Stimulated activated CD8-positive, alpha-beta memory T cell treated with anti-CD3 and anti-CD28 coated beads, Interleukin-15, amount 100 ng/mL, for 24 hours (primary cell): ENCODE data around the gene SLC38A8.

Experiments used
- DNase-seq: peaks from one replicate; pipeline ENCODE4 v3.0.0-alpha.2; 2020; ENCODE audit warnings: low read depth

SLC38A8 gene

DNA sequence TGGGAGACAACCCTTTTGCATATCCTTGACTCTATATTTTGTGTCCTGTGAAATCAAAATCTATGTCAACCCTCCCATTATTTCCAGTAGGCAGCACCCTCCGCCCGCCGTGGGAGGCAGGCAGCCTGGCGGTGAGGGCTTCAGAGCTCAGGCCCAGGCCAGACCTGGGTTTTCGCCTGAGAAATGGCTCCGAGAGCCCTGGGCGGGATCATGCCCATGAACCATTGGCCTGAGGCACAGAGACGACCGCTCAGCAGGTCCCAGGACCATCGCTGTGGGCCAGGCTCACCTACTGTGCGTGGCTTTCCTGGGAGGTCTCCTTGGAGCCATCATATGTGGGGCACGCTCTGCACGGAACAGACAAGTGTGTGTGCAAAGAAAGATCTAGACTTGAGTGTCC is 6.3 kb upstream of the SLC38A8 start:
- DNase-seq: no peak

DNA sequence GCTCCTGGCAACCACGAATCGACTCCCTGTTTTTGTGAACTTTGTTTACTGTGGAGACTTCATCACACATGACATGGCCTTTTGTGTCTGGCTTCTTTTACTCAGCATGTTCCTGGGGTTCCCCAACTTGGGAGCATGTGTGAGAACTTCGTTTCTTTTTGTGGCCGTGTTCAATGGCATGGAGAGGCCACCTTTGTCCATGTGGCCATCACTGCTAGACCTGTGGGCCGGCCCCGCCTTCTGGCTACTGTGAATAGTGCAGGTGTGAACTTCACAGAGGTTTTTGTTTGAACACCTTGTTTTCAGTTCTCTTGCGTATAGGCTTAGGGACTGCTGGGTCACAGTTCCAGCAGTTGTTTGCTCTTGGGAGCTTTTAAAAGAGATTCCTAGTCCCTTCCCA is 5.7 kb upstream of the SLC38A8 start:
- no peak for DNase-seq

DNA sequence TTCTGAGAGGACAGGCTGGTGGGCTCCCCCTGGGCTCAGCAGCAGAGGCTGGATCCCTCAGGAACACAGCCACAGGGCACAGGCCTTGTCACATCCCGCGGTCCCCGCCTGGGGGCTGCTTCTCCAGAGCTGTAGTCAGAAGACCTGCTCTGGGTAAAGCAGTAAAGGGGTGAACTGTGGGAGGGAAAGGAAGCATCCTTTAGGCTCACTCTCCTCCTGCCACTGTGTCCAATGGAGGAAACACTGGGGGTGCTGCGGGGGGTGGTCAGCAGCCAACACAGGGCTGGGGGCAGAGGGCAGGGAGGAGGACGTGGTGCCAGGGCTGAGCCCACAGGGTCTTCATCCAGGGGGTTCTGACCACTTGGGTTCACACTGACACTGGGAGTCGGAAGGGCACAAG is 5.0 kb upstream of the SLC38A8 start:
- no peak for DNase-seq

- no peak for DNase-seq
These were observed 4.6 kb upstream of the SLC38A8 start for GRCh38 chr16:84047206-84047605.

DNA sequence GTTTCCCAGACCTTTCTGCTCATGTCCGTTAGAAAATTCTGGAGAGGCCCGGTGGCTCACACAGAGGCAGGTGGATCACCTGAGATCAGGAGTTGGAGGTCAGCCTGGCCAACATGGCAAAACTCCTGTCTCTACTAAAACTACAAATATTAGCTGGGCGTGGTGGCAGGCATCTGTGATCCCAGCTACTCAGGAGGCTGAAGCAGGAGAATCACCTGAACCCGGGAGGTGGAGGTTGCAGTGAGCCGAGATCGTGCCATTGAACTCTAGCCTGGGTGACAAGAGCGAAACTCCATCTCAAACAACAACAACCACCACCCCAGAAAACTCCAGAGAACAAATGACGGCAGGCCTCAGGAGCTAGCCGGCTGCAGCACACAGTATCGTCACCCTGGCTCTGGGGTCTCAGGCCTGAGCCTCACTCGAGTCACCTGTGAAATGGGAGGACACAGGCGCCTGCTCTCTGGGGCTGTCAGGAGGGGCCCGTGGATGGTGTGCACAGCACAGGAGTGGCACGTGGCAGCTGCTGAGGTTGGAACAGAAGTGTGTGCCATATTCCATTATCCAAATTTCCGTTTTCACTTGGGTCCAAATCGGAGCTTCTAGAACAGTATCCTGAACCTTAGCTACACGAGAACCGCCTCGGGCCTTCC is 3.3 kb upstream of the SLC38A8 start:
- DNase-seq: no peak

GRCh38 chr16:84045001-84045817 is 2.6 kb upstream of the SLC38A8 start:
- DNase-seq: no peak

DNA sequence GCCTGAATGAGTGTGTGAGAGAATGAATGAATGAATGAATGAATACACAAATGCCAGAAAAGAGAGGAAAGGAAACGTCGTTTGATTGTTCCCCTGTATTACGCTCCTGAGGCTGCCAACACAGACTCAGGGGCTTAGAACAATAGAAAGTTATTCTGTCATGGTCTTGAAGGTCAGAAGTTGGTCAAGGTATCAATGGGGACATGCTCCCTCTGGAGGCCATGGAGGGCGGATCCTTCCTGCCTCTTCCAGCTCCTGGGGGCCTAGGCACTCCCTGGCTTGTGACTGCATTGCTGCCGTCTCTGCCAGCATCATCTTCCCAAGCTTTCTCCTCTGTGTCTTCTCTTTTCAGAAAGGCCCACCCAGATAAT is 1.5 kb upstream of the SLC38A8 start:
- no peak for DNase-seq

GRCh38 chr16:84043486-84044117 is 1.0 kb upstream of the SLC38A8 start:
- no peak for DNase-seq

DNA sequence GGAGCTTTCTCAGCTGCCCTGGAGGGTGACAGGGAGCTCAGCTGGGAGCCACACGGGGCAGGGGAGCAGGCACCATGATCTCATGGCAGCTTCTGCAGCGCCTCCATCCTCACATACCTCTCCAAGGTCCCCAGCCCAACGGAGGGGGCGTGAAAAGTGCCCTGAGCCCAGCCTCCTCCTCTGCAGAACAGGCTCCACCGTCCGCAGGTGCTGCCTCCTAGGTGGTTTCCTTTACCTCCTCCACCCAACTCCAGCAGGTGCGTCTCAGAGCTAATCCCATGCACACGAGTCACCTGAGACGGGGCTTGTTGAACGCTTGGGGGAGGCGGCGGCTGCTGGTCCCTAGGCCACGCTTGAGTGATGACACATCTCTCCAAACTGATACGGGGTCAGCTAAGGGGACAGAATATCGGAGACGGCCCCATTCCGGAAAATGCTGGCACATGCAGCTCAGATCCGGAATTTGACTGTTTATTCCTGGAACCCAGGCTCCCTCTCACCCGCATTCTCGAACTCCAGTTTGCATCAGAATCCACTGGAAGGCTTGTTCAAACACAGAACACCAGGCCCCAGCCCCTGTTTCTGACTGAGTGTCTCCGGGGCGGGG is 387 bp upstream of the SLC38A8 start:
- no peak for DNase-seq

- no peak for DNase-seq
These were observed 714 bp downstream of the SLC38A8 start for GRCh38 chr16:84041881-84042280.

DNA sequence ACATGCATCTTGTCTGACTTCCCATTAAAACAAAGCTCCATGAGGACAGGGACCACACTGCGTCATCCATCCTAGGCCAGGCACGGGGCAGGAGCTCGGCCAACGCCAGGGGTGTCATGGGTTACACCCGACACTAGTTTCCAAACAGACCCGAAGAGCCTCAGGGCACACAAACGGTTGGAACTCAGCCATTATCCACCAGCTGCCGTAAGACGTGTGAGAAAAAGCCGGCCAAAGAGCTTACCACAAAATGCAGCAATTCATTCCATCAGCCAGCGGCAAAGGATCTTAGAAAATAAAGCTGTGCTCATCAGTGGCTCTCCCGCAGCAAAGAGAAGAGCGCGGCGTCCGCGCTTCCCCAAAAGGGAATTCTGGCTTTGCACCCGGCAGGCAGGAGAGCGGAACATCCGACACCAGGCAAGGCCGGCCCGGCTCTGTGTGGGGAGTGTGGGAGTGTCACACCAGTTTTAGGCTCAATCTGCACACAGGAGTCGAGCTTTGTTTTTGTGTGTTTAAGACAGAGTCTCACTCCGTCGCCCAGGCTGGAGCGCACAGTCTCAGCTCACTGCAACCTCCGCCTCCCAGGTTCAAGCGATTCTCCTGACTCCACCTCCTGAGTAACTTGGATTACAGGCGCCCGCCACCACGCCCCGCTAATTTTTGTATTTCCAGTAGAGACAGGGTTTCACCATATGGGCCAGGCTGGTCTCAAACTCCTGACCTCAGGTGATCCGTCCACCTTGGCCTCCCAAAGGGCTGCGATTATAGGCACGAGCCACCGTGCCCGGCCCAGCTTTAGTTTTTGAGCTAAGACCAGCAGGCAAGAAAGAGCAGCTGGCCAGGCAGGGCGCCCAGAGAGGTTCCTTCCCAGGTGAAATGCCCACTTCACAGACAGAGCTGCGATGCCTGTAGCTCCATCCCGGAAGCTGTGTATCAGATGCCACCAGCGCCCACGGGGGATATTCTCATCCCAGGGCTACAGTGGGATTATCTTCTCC is 1.5 kb downstream of the SLC38A8 start:
- no peak for DNase-seq

GRCh38 chr16:84040226-84040822 is 2.3 kb downstream of the SLC38A8 start:
- no peak for DNase-seq

DNA sequence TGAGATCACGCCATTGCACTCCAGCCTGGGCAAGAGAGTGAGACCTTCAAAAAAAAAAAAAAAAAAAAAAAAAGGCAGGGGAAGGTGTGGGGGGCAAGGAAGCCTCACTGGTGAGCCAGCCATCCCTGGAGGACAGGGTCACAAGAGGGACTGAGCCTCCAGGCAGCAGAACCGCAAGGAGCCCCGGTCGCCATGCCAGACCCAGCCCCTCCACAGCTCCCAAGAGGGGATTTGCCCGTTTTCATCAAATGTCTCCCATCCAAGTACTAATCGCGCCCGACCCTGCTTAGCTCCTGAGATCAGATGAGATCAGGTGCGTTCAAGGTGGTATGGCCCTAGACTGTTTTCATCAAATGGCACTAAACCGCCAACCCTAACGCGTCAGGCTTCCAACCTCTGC is 2.9 kb downstream of the SLC38A8 start:
- DNase-seq: no peak

DNA sequence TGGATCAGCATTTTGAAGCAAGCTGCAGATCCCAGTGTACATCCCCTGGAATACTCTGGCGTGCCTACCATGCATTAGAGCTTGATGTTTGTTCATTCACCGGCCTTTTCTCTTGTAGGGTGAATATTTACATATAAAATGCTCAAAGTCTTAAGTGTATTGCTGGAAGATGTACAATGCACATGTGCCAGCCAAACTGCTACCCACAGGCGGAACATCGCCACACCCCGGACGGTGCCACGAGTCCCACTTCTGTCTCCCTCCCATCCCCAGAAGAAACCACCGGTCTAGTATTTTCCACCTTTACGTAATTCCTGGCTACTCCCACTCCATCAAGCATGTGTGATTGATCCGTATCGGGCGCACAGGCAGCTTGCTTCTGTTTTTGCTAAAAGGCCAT is 4.1 kb downstream of the SLC38A8 start:
- DNase-seq: no peak

DNA sequence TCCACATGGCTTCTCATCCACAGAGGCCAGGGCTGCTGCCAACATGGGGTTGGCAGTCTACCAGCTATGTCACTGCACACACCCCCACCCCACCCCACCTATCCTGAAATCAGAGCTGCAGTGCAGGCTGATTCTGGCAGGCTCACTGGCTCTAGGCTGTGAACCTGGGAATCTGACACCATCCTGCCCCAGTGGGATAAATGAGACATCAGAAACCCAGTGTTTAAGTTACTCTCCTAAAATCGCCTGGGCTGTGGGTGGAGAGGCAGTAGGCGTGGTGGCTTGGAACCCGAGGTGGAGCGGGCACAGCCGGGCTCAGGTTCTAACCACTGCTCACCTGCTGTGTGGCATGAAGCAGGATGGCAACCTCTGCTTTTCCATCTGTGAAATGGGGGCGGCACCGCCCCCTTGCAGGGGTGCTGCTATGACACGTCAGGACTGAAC is 5.6 kb downstream of the SLC38A8 start:
- DNase-seq: no peak

GRCh38 chr16:84036131-84036530 is 6.5 kb downstream of the SLC38A8 start:
- no peak for DNase-seq

- DNase-seq: no peak
These were observed 8.1 kb downstream of the SLC38A8 start for GRCh38 chr16:84034516-84034915.

DNA sequence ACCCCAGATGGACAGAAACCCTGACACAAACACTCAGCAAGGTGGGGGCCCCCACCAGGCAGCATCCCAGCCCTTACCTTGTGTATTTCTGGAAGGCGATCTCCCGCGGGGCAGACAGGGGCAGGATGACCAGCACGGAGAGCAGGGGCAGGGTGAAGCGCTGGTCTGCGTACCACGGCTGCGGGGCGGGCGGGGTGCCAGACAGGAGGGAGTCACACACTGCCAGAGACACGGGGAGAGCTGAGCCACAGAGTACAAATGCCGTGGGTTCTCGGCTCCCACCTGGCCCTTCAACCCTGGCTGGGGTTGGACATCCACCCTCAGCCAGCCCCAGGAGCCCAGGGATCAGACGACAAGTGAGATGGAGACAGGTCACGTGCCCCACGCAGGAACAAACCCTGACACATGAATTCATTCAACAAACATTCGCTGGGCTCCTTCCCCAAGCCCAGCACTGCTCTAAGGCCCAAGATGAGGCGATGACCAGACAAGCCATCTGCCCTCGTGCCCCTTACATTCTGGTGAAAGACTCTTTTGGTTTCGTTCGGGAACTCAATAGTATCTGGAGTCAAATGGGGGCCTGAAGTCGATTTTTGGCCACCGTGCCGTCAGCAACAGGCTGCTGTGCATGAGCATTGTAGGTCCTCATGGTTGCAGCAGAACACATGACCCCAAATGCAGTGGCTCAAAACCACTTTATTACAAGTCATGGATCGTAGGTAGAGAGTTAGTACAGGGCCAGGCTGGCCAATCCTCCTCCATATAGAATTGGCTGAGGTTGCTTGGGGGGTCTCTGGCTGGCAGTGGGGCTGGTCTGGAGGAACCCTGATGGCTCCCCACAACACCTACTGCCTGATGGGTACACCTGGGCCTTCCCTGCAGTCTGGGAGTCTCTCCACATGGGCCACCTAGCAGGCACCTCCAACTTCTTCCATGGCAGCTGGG is 9.1 kb downstream of the SLC38A8 start:
- no peak for DNase-seq

- no peak for DNase-seq
These were observed 10.0 kb downstream of the SLC38A8 start for GRCh38 chr16:84032458-84033178.
